Liver (tissue), 3 donors: ENCODE measurements around the gene PYM1.

Experiments used
- EGR1 ChIP-seq, 2 donors: IDR thresholded peaks; 2 replicates each; pipeline ENCODE4 v1.6.1; 2016 to 2018; ENCODE audit warnings: antibody characterized with exemption in 2 of 2, low read depth in 2 of 2
- FOXA1 ChIP-seq: IDR thresholded peaks from 2 replicates; pipeline ENCODE4 v1.6.1; 2016; ENCODE audit warnings: antibody characterized with exemption
- FOXA2 ChIP-seq: IDR thresholded peaks from 2 replicates; pipeline ENCODE4 v1.6.1; 2016; ENCODE audit warnings: antibody characterized with exemption
- GABPA ChIP-seq, 2 donors: IDR thresholded peaks in 1 of 2; conservative IDR thresholded peaks in 1 of 2; 2 replicates each; pipeline ENCODE4 v1.6.1; 2016; ENCODE audit warnings: antibody characterized with exemption in 2 of 2, mild to moderate bottlenecking in 1 of 2, moderate library complexity in 1 of 2
- JUND ChIP-seq, 2 donors: IDR thresholded peaks; 2 replicates each; pipeline ENCODE4 v1.6.1; 2016; ENCODE audit warnings: antibody characterized with exemption in 2 of 2
- RAD21 ChIP-seq, 2 donors: IDR thresholded peaks; 2 replicates each; pipeline ENCODE4 v1.6.1; 2016; ENCODE audit warnings: antibody characterized with exemption in 2 of 2, mild to moderate bottlenecking in 2 of 2
- RXRA ChIP-seq, 2 donors: IDR thresholded peaks; 2 replicates each; pipeline ENCODE4 v1.6.1; 2017 to 2018; ENCODE audit warnings: antibody characterized with exemption in 2 of 2, mild to moderate bottlenecking in 1 of 2
- SP1 ChIP-seq: IDR thresholded peaks from 2 replicates; pipeline ENCODE4 v1.6.1; 2018; ENCODE audit warnings: antibody characterized with exemption, mild to moderate bottlenecking
- TAF1 ChIP-seq: conservative IDR thresholded peaks from 2 replicates; pipeline ENCODE4 v1.6.1; 2016; ENCODE audit warnings: antibody characterized with exemption, mild to moderate bottlenecking
- TF ChIP-seq, protein P1 (sequence below): fragments of 150-350 bp; IDR thresholded peaks from 2 replicates; pipeline ENCODE4 v1.5.1; 2017; ENCODE audit warnings: improper control_type of control experiment, low read depth, low read length; ENCODE audit not compliant: missing input control
- TF ChIP-seq, protein P2 (sequence below): IDR thresholded peaks from 2 replicates; pipeline ENCODE4 v1.6.1; 2016; ENCODE audit warnings: antibody characterized with exemption
- TF ChIP-seq, protein P3 (sequence below): IDR thresholded peaks from 2 replicates; pipeline ENCODE4 v1.6.1; 2016; ENCODE audit warnings: antibody characterized with exemption, mild to moderate bottlenecking
- TF ChIP-seq, protein P4 (sequence below): IDR thresholded peaks from 2 replicates; pipeline ENCODE4 v1.6.1; 2016; ENCODE audit warnings: antibody characterized with exemption
- donor health status: healthy.
- donor health status: healthy.

DNA sequence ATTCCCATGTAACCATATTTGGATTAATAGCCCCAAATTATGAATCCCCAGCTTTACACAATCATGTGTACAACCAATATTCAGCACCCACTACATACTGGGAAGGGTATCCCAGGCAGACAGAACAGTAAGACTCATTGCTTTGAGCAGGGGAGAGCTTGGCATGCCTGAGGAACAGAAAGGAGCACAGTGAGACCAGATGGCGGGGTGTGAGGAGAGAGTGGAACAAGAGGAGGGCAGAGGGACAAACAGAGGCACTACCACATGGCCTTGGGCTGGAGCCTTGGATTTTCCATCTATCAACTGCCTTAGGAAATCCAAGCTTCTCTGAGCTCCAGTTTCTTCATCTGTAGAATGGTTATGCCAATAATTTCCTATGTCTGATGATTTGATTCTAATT, 7.1 kb upstream of the PYM1 start:
- TF ChIP-seq, protein P1, sequence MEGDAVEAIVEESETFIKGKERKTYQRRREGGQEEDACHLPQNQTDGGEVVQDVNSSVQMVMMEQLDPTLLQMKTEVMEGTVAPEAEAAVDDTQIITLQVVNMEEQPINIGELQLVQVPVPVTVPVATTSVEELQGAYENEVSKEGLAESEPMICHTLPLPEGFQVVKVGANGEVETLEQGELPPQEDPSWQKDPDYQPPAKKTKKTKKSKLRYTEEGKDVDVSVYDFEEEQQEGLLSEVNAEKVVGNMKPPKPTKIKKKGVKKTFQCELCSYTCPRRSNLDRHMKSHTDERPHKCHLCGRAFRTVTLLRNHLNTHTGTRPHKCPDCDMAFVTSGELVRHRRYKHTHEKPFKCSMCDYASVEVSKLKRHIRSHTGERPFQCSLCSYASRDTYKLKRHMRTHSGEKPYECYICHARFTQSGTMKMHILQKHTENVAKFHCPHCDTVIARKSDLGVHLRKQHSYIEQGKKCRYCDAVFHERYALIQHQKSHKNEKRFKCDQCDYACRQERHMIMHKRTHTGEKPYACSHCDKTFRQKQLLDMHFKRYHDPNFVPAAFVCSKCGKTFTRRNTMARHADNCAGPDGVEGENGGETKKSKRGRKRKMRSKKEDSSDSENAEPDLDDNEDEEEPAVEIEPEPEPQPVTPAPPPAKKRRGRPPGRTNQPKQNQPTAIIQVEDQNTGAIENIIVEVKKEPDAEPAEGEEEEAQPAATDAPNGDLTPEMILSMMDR: no peak
- TF ChIP-seq EGR1 (IDR thresholded peaks at IDR 0.05; ENCODE audit: low read depth in 2 of 2) (no peak), RAD21 (IDR thresholded peaks at IDR 0.05) (no peak), RXRA (IDR thresholded peaks at IDR 0.05) (no peak), FOXA1 (no peak), TAF1 (no peak), JUND (IDR thresholded peaks at IDR 0.05) (no peak), SP1 (no peak), GABPA (IDR thresholded peaks at IDR 0.05 in 1 of 2, conservative IDR thresholded peaks at IDR 0.05 in 1 of 2) (no peak), FOXA2 (no peak)
- TF ChIP-seq, protein P2, sequence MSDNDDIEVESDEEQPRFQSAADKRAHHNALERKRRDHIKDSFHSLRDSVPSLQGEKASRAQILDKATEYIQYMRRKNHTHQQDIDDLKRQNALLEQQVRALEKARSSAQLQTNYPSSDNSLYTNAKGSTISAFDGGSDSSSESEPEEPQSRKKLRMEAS: no peak
- TF ChIP-seq, protein P3, sequence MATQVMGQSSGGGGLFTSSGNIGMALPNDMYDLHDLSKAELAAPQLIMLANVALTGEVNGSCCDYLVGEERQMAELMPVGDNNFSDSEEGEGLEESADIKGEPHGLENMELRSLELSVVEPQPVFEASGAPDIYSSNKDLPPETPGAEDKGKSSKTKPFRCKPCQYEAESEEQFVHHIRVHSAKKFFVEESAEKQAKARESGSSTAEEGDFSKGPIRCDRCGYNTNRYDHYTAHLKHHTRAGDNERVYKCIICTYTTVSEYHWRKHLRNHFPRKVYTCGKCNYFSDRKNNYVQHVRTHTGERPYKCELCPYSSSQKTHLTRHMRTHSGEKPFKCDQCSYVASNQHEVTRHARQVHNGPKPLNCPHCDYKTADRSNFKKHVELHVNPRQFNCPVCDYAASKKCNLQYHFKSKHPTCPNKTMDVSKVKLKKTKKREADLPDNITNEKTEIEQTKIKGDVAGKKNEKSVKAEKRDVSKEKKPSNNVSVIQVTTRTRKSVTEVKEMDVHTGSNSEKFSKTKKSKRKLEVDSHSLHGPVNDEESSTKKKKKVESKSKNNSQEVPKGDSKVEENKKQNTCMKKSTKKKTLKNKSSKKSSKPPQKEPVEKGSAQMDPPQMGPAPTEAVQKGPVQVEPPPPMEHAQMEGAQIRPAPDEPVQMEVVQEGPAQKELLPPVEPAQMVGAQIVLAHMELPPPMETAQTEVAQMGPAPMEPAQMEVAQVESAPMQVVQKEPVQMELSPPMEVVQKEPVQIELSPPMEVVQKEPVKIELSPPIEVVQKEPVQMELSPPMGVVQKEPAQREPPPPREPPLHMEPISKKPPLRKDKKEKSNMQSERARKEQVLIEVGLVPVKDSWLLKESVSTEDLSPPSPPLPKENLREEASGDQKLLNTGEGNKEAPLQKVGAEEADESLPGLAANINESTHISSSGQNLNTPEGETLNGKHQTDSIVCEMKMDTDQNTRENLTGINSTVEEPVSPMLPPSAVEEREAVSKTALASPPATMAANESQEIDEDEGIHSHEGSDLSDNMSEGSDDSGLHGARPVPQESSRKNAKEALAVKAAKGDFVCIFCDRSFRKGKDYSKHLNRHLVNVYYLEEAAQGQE: no peak
- TF ChIP-seq, protein P4, sequence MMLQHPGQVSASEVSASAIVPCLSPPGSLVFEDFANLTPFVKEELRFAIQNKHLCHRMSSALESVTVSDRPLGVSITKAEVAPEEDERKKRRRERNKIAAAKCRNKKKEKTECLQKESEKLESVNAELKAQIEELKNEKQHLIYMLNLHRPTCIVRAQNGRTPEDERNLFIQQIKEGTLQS: no peak
